A549 treated with ZK216348 at 1 μM for 4 hours (cell line): ENCODE measurements around the gene CAD. TPM values are rescaled to one million over a fixed set of nuclear protein-coding genes. Genes with fewer than 3 reads are reported as not detected.

Experiments
- total RNA-seq: library from RNA; stranded (reverse); fragments of 200-300 nt; extraction: Qiagen RNA extraction; gene quantifications from 5 replicates; pipeline ENCODE4 v1.2.3, GENCODE V29; 2022; ENCODE audit warnings: low read depth

Gene CAD
- total RNA-seq: 38.9 to 70.4 TPM (median 69.8 TPM) in 5 replicates

DNA sequence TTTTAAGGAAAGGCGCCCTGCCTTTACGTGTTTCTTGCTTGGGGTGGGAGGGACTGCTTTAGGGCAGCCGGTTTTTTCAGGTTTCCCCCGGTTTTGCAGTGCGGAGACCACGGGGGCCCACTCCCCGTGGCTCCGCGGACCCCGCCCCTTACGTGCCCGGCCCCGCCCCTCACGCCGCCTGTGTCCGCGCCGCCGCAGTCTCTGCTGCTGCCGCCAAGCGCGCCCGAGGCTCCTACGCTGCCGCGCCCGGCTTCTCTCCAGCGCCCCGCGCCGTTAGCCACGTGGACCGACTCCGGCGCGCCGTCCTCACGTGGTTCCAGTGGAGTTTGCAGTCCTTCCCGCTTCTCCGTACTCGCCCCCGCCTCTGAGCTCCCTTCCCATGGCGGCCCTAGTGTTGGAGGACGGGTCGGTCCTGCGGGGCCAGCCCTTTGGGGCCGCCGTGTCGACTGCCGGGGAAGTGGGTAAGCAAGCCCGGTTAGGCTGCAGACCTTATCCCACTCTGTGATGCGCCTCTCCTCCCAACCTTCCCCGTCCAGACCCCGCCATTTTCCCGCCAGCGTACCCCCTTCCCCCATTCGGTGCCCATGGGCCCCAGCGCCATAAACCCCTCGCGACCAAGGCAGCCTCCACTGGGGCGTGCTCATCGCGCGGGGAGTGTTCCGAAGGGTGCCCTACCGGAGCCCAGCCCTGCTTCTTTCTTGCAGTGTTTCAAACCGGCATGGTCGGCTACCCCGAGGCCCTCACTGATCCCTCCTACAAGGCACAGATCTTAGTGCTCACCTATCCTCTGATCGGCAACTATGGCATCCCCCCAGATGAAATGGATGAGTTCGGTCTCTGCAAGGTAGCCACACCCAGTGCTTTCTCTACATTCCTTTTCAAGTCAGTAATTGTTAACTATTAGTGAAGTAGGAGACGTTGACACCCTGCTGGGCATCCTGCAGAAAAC lies at the start of gene CAD:
Gene CAD, plus strand, starts transcription at position 197 of the 949 bp plus-strand sequence. Its CDS starts 183 bp downstream, at position 380.

DNA sequence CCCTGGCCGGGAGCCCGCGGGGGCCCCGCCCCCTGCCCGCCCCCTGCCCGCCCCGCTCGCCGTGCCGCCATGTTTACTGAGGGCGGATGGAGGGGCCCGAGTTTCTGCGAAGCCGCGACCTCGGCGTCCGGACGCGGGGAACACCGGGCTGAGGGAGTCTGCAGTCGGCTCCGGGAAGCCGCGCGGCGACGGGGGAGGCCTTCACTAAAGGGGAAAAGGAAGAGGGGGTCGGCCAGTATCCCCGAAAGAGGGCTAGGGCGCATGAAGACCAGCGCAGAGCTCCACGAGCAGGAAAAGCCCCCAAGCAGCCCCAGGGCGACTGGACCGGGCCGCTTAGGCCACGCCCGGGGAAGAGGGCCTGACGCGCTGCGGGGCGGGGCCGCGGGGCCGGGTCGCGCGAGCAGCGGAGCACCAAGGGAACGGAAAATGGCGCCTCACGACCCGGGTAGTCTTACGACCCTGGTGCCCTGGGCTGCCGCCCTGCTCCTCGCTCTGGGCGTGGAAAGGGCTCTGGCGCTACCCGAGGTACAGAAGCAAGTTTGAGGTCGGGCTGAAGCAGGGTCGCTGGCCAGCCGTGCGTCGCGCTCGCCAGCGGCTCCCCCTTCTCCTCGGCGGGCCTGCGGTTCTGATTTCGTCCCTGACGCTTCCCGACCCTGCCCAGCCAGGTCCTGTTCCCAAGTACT lies 5.1 kb upstream of the CAD start, which contains the start of the genes ATRAID and SLC5A6:
Gene ATRAID, plus strand, starts transcription at position 99 of the 683 bp plus-strand sequence. Its CDS starts 328 bp downstream, at position 427.
Gene SLC5A6, minus strand, starts transcription at position 326 of the 683 bp plus-strand sequence. CDS start 4,618 bp downstream, outside the sequence.

GRCh38 chr2:27262379-27263286 lies 45.5 kb downstream of the CAD start, which contains the start of gene SLC30A3:
SLC30A3 (minus strand) TSS chr2:27263047; CDS start chr2:27262906, 141 bp downstream.

DNA sequence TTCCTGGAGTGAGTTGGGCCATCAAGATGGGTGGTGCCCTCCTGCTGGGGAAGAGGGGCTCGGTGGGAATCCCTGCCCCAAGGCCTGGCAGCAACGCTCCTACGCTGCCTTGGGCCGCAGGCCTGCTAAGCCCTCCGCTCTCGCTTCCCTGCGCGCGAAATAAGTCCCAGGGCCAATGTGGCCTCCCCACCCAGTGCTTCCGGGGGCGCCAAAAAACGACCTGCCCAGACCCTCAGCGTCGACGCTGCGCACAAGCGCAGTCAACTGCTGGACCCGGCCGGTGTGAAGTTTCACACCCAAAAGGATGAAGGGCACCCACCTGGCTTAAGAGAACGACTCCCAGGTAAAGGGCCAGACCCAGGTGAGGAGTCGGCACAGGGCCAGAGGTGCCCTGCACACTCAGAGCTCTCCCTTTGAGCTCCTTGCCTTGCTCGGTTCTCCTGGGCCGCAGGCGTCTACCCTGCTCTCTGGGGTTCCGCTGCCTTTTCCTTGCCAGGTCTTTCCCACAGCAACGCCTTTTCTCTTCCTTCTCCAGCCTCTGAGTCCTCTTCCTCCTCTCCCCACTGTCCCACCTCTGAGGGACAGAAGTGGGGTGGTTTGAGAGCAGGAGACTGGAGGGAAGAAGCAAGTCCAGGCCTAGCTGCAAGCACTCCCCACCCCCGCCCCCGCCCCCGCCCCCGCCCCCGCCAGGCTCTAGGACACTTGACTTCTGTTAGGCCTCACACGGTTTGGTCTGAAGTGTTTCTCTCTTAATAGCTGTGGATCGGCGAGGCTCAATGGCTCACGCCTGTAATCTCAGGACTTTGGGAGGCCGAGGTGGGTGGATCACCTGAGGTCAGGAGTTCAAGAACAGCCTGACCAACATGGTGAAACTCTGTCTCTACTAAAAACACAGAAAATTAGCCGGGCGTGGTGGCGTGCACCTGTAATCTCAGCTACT lies 58.3 kb downstream of the CAD start, which contains the start of gene DNAJC5G:
Gene DNAJC5G, plus strand, starts transcription at position 223 of the 940 bp plus-strand sequence. CDS start 1,296 bp downstream, outside the sequence.

GRCh38 chr2:27281855-27282559 lies 64.8 kb downstream of the CAD start, which contains the start of gene TRIM54:
TRIM54 (plus strand) TSS chr2:27282429; CDS start chr2:27282732, 303 bp downstream.

Other genes with a start within 250 kb of the CAD start
- gene MAPRE3, start 246.7 kb upstream of the CAD start, total RNA-seq: 9.2 to 13.6 TPM (median 12.7 TPM) in 5 replicates
- gene TMEM214, start 184.4 kb upstream of the CAD start, total RNA-seq: 46.6 to 74.4 TPM (median 72.8 TPM) in 5 replicates
- 23.4 to 35.7 TPM (median 31.9 TPM) in 5 replicates for gene AGBL5, start 165.7 kb upstream of the CAD start, total RNA-seq
- 550 to 647 TPM (median 575 TPM) in 5 replicates for gene OST4, start 145.7 kb upstream of the CAD start, total RNA-seq
- gene EMILIN1, start 138.8 kb upstream of the CAD start, total RNA-seq: 0.34 to 0.64 TPM (median 0.43 TPM) in 5 replicates
- 7.5 to 10.4 TPM (median 9.1 TPM) in 5 replicates for gene KHK, start 130.6 kb upstream of the CAD start, total RNA-seq
- gene CGREF1, start 98.2 kb upstream of the CAD start, total RNA-seq: 5.3 to 8.5 TPM (median 7.8 TPM) in 5 replicates
- gene ABHD1, start 93.6 kb upstream of the CAD start, total RNA-seq: 0.87 to 2.4 TPM (median 1.3 TPM) in 5 replicates
- 38.6 to 67.3 TPM (median 64.4 TPM) in 5 replicates for gene PREB, start 82.7 kb upstream of the CAD start, total RNA-seq
- not detected in 5 replicates for gene PRR30, start 78.0 kb upstream of the CAD start, total RNA-seq
- gene TCF23, start 68.4 kb upstream of the CAD start, total RNA-seq: not detected in 5 replicates
- 204 to 216 TPM (median 209 TPM) in 5 replicates for gene ATRAID, start 5.3 kb upstream of the CAD start, total RNA-seq
- gene SLC5A6, start 5.1 kb upstream of the CAD start, total RNA-seq: 52.3 to 74.6 TPM (median 73.0 TPM) in 5 replicates
- gene SLC30A3, start 45.7 kb downstream of the CAD start, total RNA-seq: 1.9 to 4.2 TPM (median 3.6 TPM) in 5 replicates
- gene DNAJC5G, start 58.1 kb downstream of the CAD start, total RNA-seq: not detected in 5 replicates
- 0.40 to 0.73 TPM (median 0.57 TPM) in 5 replicates for gene TRIM54, start 65.1 kb downstream of the CAD start, total RNA-seq
- 1.3 to 2.5 TPM (median 1.6 TPM) in 5 replicates for gene UCN, start 91.1 kb downstream of the CAD start, total RNA-seq
- gene MPV17, start 105.7 kb downstream of the CAD start, total RNA-seq: 69.5 to 99.3 TPM (median 89.0 TPM) in 5 replicates
- 57.1 to 70.8 TPM (median 62.9 TPM) in 5 replicates for gene GTF3C2, start 139.4 kb downstream of the CAD start, total RNA-seq
- 54.9 to 66.2 TPM (median 62.1 TPM) in 5 replicates for gene EIF2B4, start 153.0 kb downstream of the CAD start, total RNA-seq
- 123 to 145 TPM (median 138 TPM) in 5 replicates for gene SNX17, start 153.2 kb downstream of the CAD start, total RNA-seq
- 6.2 to 14.6 TPM (median 14.5 TPM) in 5 replicates for gene ZNF513, start 163.4 kb downstream of the CAD start, total RNA-seq
- 148 to 181 TPM (median 176 TPM) in 5 replicates for gene PPM1G, start 192.2 kb downstream of the CAD start, total RNA-seq
- 111 to 138 TPM (median 135 TPM) in 5 replicates for gene NRBP1, start 211.3 kb downstream of the CAD start, total RNA-seq
- gene KRTCAP3, start 225.0 kb downstream of the CAD start, total RNA-seq: 0.64 to 0.94 TPM (median 0.74 TPM) in 5 replicates